Subcutaneous adipose tissue (tissue), 4 donors: ENCODE measurements around the gene PTPRN2. TPM values are rescaled to one million over a fixed set of nuclear protein-coding genes. Genes with fewer than 3 reads are reported as not detected.

Source experiments
- CTCF ChIP-seq: fragments of 450-650 bp; IDR thresholded peaks from one replicate; pipeline ENCODE4 v1.5.1; 2016; ENCODE audit warnings: low read depth, mild to moderate bottlenecking, control low read depth, antibody characterized with exemption, moderate library complexity
- total RNA-seq, 4 donors: library from RNA; depleted of rRNA; stranded (reverse); fragments of >200 nt; gene quantifications; one replicate each; pipeline ENCODE4 v1.1.0, GENCODE V29; 2016

Gene PTPRN2
- total RNA-seq, 4 donors from 2014 or later: 2.0 to 4.6 (median 3.7) TPM

GRCh38 chr7:157809863-157810851, 777.5 kb downstream of the PTPRN2 start:
- TF ChIP-seq CTCF: no peak

- no peak for TF ChIP-seq CTCF
Observed at GRCh38 chr7:157809154-157809862, 778.3 kb downstream of the PTPRN2 start.

GRCh38 chr7:157808042-157808441, 779.6 kb downstream of the PTPRN2 start:
- no peak for TF ChIP-seq CTCF

GRCh38 chr7:157807510-157807909, 780.1 kb downstream of the PTPRN2 start:
- TF ChIP-seq CTCF: no peak

GRCh38 chr7:157806711-157807110, 780.9 kb downstream of the PTPRN2 start:
- TF ChIP-seq CTCF: no peak

- TF ChIP-seq CTCF: no peak
Observed at GRCh38 chr7:157805713-157806112, 781.9 kb downstream of the PTPRN2 start.

GRCh38 chr7:157803906-157804305, 783.7 kb downstream of the PTPRN2 start:
- no peak for TF ChIP-seq CTCF
